Left lung (tissue), 10 donors: ENCODE measurements around the gene MARF1. TPM values are rescaled to one million over a fixed set of nuclear protein-coding genes. Genes with fewer than 3 reads are reported as not detected.

Experiments used
- ATAC-seq: fragments of 200-7000 bp; cut with Tn5 transposase; one replicate; pipeline ENCODE4 v1.9.1; 2020; ENCODE audit warnings: moderate library complexity
- DNase-seq, 4 donors: peaks; one replicate each; pipeline ENCODE4 v3.0.0-alpha.2; 2013 to 2020
- H3K27ac ChIP-seq, 2 donors: fragments of 200-600 bp; sonication (generic) in 1 of 2; one replicate each; pipeline versions ENCODE4 v1.5.0 to v1.8.0; 2020 to 2021
- H3K27me3 ChIP-seq, 2 donors: fragments of 200-600 bp; sonication (generic) in 1 of 2; one replicate each; pipeline versions ENCODE4 v1.5.0 to v1.8.0; 2020 to 2021
- H3K36me3 ChIP-seq, 2 donors: fragments of 200-600 bp; sonication (generic) in 1 of 2; one replicate each; pipeline versions ENCODE4 v1.5.0 to v1.8.0; 2020 to 2021
- H3K4me1 ChIP-seq, 2 donors: fragments of 200-600 bp; one replicate each; pipeline ENCODE4 v1.8.0; 2021
- H3K4me3 ChIP-seq, 2 donors: fragments of 200-600 bp; sonication (generic) in 1 of 2; one replicate each; pipeline versions ENCODE4 v1.5.0 to v1.8.0; 2020 to 2021; ENCODE audit warnings: mild to moderate bottlenecking in 1 of 2
- H3K9me3 ChIP-seq, 2 donors: fragments of 200-600 bp; sonication (generic) in 1 of 2; one replicate each; pipeline versions ENCODE4 v1.5.0 to v1.8.0; 2020 to 2021
- intact Hi-C, 2 donors: fragments of 100-400 bp; cut with DNase I; formaldehyde crosslinking; loops; one replicate each; pipeline versions ENCODE4 v1.11.2 to v1.14.2; 2022
- polyA plus RNA-seq, 6 donors: library from polyadenylated mRNA; unstranded; fragments of 120-200 nt; gene quantifications; one replicate each; pipeline ENCODE4 v1.2.1, GENCODE V29; 2013; ENCODE audit not compliant: insufficient read length in 6 of 6
- total RNA-seq, 2 donors: library from RNA; stranded (reverse); fragmentation: NEBNext Ultra II Directional; extraction: Animal tissue kit (Norgen Biotek cat#: 25700); gene quantifications; one replicate each; pipeline ENCODE4 v1.2.1, GENCODE V29; 2021
- TF ChIP-seq, protein P1 (sequence below), 2 donors: fragments of 200-600 bp; sonication (generic) in 1 of 2; IDR thresholded peaks; one replicate each; pipeline versions ENCODE4 v1.5.0 to v1.8.0; 2021; ENCODE audit warnings: antibody characterized with exemption in 2 of 2
- donor health status: DM: no; HTN: yes; CAD: no.
- donor health status: DM: no; HTN: no; CAD: no.

Gene MARF1
- total and polyA plus RNA-seq, 8 donors, result 60.1 to 86.1 (median 71.0) TPM

DNA sequence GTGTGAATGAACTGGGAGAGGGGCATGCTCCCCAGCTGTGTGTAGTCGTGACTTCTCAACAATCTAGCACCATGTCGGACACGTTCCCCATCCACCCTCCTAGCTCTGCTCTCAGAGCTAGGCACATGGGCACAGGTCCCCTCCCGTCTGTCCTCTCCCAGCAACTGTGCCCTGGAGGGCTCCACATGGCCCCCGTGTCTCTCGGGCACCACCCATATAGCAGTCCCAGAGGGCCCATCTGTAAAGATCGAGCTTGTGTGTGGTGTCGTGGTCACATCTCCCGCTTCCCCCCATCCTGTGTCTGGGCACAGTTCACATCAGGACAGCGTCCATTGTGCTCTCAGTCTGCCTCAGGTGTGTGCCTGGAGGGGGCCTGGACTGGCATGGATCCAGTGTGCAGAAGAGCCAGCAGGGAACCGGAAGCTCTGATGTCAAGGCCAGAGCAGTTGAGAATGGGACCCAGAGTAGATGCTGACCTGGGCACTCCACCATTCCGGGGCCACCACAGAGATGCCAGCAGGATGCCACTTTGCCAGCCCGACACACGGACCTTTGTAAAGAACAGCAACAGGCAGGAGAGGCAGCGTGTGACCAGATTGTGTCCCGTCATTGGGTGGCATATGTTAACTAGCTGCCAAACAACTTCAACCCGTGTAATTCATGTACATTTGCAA lies 55.7 kb downstream of the MARF1 start:
- Histone ChIP-seq H3K27me3 (no peaks in the 10 kb centered on the region), H3K27ac (no peak overlapping the region), H3K36me3 (peaks cover 0 to 16% of the 10 kb centered on the region in 2 donors), H3K4me1 (peaks cover 5 to 39% of the 10 kb centered on the region in 2 donors), H3K9me3 (peaks cover 0 to 11% of the 10 kb centered on the region in 2 donors), H3K4me3 (no peak overlapping the region)
- TF ChIP-seq, protein P1, sequence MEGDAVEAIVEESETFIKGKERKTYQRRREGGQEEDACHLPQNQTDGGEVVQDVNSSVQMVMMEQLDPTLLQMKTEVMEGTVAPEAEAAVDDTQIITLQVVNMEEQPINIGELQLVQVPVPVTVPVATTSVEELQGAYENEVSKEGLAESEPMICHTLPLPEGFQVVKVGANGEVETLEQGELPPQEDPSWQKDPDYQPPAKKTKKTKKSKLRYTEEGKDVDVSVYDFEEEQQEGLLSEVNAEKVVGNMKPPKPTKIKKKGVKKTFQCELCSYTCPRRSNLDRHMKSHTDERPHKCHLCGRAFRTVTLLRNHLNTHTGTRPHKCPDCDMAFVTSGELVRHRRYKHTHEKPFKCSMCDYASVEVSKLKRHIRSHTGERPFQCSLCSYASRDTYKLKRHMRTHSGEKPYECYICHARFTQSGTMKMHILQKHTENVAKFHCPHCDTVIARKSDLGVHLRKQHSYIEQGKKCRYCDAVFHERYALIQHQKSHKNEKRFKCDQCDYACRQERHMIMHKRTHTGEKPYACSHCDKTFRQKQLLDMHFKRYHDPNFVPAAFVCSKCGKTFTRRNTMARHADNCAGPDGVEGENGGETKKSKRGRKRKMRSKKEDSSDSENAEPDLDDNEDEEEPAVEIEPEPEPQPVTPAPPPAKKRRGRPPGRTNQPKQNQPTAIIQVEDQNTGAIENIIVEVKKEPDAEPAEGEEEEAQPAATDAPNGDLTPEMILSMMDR (IDR thresholded peaks at IDR 0.05), result no peak
- no peak for ATAC-seq
- intact Hi-C loops, result loop anchor here in 1 of 2 donors (10.0 kb wide), 1 partner anchor 52 kb away; no protein-coding TSS in a partner anchor
- DNase-seq, result no peak

DNA sequence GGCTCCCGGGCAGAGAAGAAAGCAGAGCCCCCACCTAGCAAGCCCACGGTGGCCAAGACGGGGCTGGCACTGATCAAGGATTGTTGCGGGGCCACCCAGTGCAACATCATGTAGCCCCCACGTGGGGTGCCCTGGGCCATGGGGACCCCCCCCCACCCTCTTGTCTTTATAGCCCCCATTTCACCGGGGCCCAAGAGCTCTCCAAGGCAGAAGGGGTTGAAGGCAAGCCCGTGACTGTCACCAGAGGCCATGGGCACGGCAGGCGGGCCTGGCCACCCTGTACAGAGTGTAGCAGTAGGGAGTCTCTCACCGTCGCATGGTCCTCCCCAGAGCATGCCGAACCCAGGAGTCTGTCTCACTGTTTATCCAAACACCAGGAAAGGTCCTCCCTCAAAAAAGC lies 56.2 kb downstream of the MARF1 start:
- ATAC-seq, result no peak
- H3K36me3 ChIP-seq, result peaks cover 0 to 16% of the 10 kb centered on the region in 2 donors
- TF ChIP-seq, protein P1 (IDR thresholded peaks at IDR 0.05), result no peak
- no peaks in the 10 kb centered on the region for H3K27me3 ChIP-seq
- H3K4me3 ChIP-seq, result no peak overlapping the region
- no peak overlapping the region for H3K27ac ChIP-seq
- DNase-seq, result no peak
- intact Hi-C loops, result loop anchor here in 1 of 2 donors (10.0 kb wide), 1 partner anchor 52 kb away; no protein-coding TSS in a partner anchor
- H3K9me3 ChIP-seq, result peaks cover 0 to 11% of the 10 kb centered on the region in 2 donors
- H3K4me1 ChIP-seq, result peaks cover 5 to 37% of the 10 kb centered on the region in 2 donors

DNA sequence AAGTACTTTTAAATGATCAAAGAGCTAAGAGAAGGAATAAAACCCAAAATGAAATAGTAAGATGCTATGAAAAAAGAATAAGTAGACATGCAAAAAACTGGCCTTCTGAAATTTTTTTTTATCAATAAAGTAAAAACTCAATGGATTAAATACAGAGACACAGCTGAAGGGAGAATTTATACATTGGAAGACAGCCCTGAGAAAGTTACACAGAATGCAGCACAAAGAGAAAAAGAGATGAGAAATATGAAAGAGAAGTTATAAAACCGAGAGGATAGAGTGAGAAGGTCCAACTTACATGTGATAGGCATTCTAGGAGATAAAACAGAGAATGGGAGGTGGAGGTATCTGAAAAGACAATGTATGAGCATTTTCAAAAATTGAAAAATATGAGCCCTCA lies 57.0 kb downstream of the MARF1 start:
- Histone ChIP-seq H3K4me3 (no peak overlapping the region), H3K27ac (no peak overlapping the region), H3K27me3 (no peaks in the 10 kb centered on the region), H3K36me3 (peaks cover 0 to 16% of the 10 kb centered on the region in 2 donors), H3K4me1 (peaks cover 5 to 38% of the 10 kb centered on the region in 2 donors), H3K9me3 (peaks cover 0 to 11% of the 10 kb centered on the region in 2 donors)
- DNase-seq (no peak), ATAC-seq (no peak)
- intact Hi-C loops, result loop anchor here in 1 of 2 donors (10.0 kb wide), 1 partner anchor 51 kb away; no protein-coding TSS in a partner anchor
- TF ChIP-seq, protein P1 (IDR thresholded peaks at IDR 0.05), result no peak

DNA sequence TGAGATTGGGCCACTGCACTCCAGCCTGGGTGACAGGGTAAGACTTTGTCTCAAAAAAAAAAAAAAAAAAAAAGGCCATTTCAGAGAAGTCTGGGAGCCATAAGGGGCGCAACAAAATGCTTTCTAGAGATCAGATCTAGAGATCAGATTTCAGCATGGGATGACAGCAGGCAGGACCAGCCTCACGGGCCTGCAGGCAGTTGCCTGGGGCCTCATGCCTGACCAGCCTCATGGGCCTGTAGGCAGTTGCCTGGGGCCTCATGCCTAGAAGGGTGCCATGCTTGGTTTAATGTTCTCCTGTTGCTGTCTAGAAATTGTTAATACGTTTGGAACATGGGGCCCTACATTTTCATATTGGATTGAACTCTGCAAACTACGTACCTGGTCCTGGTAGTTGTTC lies 59.4 kb downstream of the MARF1 start:
- peaks cover 0 to 11% of the 10 kb centered on the region in 2 donors for H3K9me3 ChIP-seq
- ATAC-seq, result no peak
- no peak overlapping the region for H3K4me3 ChIP-seq
- intact Hi-C loops, result loop anchor here in 1 of 2 donors (10.0 kb wide), 1 partner anchor 49 kb away; no protein-coding TSS in a partner anchor
- no peaks in the 10 kb centered on the region for H3K27me3 ChIP-seq
- no peak overlapping the region for H3K27ac ChIP-seq
- DNase-seq, result no peak
- peaks cover 0 to 12% of the 10 kb centered on the region in 2 donors for H3K36me3 ChIP-seq
- peaks cover 0 to 16% of the 10 kb centered on the region in 2 donors for H3K4me1 ChIP-seq
- TF ChIP-seq, protein P1 (IDR thresholded peaks at IDR 0.05), result no peak

DNA sequence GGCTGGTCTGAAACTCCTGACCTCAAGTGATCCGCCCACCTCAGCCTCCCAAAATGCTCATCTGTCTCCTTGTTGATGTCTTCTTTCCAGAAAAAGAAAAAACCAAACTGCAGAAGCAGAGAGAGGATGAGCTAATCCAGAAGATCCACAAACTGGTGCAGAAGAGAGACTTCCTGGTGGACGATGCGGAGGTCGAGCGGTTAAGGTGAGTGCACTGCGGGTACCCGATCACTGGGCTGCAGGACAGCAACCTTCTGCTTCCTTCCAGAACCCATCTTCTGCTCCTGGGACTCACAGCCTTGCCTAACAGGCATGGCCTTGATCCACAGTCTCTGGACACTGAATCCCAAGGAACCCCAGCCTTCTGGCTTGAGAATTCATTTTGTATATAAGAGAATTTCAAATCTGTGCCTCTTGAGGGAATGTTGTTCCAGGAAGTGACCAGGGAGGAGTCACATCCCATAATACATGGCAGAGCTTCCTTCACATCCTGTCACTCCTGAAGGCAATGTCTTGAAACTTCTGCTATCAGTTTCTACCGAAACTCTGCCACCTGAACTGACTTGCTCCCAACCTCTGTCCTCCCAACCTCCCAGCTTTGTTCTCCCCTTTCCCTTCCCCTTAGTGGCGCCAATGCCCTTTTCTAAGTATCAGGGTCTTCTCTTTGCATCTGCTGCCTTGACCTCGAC lies 61.7 kb downstream of the MARF1 start:
- H3K27ac ChIP-seq, result peak overlapping the region in 1 of 2 donors; percentile 34
- no peaks in the 10 kb centered on the region for H3K36me3 ChIP-seq
- no peaks in the 10 kb centered on the region for H3K27me3 ChIP-seq
- TF ChIP-seq, protein P1 (IDR thresholded peaks at IDR 0.05), result no peak
- intact Hi-C loops, result loop anchor here in 1 of 2 donors (10.0 kb wide), 1 partner anchor 46 kb away; no protein-coding TSS in a partner anchor
- H3K4me1 ChIP-seq, result peaks cover 0 to 13% of the 10 kb centered on the region in 2 donors
- no peak for ATAC-seq
- H3K9me3 ChIP-seq, result peaks cover 0 to 8% of the 10 kb centered on the region in 2 donors
- no peak for DNase-seq
- no peak overlapping the region for H3K4me3 ChIP-seq
